Eye (tissue), 1 donor: ENCODE results near the gene PTEN.
"Not testable (repeated sequence)": the region's sequence is repeated elsewhere in the genome, so short reads cannot be mapped to it uniquely, and the experiment has no call there.

ENCODE experiments used
- DNase-seq: peaks from one replicate; pipeline ENCODE4 v3.0.0-alpha.2; 2015

PTEN gene

DNA sequence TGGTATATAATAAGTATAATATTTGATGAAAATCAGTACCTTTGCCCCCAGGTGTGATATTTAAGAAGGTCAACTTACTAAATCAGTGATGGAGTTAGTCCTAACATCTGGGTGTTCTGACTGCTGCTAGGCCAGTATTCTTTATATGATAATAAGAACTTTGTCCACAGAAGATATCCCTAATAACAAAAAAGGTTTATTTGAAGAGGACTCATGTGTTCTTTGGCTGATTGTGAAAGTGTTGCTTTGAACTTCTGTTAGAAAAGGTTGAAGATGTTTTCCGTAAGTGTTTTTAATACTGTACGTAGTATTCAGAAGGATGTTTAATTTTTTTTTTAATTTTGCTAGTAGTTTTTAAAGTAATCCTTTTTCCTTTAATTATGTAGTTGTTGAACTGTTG, 10.2 kb downstream of the PTEN start:
- no peak for DNase-seq

DNA sequence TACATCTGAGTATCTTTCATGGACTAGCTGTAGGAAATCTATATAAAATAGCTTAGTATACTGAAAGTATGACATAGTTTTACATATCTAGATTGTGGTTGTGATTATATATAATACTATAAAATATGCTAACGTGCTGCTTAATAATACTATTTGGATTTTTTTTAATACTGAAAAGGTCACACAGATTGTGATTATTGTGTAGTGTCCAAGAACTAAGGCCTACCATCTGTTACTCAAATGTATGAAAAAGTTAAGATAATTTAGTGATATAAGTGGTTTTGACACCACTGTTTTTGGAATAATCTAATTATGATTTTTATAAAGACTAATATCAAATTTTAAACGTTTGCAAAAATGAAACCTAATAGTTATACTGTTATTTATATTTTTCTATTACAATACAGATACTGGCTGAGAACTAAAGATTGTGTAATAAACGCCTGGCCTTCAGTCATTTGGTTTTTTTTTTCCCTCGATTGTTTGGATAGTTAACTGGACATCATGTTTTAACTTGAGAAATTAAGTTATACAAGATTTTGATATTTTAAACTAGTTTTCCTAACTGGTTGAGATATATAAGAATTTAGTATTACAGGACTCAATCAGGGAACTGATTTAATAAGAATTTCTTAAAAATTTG, 12.6 kb downstream of the PTEN start:
- no peak for DNase-seq

DNA sequence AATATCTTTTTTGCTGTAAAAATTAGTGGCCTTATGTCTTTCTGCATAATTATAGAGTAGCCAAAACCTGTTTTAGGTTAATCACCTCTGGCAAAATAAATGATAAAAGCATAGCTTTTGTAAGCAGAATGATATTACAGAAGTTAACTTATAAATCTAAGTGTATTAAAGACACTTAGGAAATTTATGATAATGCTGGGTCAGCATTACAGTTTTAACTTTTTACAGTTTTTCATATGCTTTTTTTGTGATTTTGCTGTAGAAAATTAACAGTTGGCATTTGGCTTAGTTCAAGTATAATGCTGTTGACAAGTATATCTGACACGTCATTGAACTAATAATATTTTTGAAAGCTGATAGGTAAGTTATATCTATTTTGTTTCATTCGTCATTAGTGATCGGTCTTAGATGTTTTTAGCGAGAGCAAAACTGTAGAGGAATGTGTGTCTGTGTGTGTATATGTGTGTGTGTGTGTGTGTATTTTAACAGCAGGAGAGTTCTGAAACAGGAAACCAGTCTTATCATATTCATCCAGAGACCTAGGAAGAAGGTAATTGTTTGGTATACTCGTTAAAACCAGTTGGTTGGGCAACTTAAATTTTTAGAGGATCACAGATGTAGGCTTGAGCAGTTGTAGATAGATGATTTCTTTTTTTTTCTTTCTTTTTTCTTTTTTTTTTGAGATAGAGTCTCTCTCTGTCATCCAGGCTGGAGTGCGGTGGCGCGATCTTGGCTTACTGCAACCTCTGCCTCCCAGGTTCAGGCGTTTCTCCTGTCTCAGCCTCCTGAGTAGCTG, 15.4 kb downstream of the PTEN start:
- no peak for DNase-seq

DNA sequence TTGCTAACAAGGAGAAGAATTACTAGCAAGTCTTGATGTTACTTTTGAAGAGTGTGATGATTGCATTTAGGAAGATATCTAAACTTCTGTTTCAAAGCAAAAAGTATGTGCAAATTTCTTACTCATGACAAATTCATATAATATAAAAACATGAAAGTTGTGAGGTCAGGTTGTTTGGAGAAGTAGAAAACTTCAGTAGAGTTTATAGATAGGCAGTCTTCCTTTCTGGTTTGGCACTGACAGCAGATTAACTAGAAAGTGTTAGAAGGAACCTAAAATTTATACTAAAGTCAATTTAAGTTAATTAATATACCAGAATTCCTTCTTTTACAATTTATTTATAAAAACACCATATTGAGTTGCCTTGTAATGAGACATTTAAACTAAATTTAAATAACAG, 16.9 kb downstream of the PTEN start:
- no peak for DNase-seq

DNA sequence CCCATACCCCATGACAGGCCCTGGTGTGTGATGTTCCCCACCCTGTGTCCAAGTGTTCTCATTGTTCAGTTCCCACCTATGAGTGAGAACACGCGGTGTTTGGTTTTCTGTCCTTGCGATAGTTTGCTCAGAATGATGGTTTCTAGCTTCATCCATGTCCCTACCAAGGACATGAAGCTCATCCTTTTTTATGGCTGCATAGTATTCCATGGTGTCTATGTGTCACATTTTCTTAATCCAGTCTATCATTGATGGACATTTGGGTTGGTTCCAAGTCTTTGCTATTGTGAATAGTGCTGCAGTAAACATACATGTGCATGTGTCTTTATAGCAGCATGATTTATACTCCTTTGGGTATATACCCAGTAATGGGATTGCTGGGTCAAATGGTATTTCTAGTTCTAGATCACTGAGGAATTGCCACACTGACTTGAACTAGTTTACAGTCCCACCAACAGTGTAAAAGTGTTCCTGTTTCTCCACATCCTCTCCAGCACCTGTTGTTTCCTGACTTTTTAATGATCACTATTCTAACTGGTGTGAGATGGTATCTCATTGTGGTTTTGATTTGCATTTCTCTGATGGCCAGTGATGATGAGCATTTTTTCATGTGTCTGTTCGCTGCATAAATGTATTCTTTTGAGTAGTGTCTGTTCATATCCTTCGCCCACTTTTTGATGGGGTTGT, 18.1 kb downstream of the PTEN start:
- not testable (repeated sequence) for DNase-seq

DNA sequence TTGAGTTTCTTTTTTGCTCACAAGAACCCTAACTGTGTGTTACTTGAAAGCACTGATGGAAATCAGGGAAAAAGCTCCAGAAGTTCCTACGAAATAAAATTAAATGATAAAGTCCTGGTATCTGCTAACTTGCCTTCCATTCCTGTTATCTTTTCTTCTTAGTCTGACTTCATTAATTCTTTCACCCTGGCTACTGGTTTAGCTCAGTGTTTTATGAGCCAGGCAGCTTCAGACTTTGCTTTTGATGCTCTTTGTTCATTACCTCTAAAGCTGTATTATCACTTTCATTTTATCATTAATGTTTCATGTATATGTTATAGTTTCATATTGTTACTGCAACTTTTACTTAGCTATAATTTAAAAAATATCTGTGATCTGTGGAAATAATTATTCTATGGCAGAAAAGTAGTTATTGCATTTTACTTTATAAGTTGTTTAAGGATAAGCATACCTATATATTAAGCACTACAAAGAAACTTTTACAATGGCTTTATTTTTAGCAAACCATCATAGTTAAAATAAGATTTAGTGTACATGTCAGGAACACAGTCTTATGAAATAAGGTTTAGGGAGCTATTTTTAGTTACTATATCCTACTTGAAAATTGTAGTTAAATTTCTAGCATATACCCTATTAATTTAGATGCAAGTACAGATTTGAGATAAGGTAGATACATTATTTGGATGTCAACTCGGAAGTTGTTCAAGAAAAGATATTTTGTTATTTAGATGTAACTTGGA, 19.3 kb downstream of the PTEN start:
- DNase-seq: no peak

DNA sequence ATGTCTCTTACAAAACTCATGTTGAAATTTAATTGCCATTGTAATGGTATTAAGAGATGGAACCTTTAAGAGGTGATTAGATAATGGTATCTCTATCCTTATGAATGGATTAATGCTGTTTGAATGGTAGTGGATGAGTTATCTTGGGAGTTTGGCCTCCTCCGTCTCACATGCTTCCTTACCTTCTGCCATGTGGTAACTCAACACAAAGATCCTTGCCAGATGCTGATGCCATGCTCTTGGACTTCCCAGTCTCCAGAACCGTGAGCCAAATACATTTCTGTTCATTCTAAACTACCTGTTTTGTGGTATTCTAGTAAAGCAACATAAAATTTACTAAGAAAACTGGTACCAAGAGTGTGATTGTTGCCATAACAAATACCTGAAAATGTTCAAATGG, 23.2 kb downstream of the PTEN start:
- DNase-seq: no peak

DNA sequence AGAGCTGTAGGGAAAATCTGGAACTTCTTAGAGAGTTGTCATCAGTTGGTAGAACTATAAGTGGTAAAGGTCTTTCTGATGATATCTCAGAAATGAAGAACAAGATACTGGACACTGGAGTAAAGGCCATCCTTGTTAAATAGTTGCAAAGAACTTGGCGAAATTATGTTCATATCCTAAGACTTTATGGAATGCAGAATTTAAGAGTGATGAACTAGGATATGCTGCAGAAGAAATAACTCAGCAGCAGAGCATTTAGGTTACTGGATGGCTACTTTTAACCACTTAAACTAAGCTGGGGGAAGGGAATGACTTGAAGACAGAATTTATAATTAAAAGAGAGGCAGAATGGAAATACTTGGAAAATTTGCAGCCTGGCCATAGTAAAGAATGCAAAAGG, 23.7 kb downstream of the PTEN start:
- no peak for DNase-seq

DNA sequence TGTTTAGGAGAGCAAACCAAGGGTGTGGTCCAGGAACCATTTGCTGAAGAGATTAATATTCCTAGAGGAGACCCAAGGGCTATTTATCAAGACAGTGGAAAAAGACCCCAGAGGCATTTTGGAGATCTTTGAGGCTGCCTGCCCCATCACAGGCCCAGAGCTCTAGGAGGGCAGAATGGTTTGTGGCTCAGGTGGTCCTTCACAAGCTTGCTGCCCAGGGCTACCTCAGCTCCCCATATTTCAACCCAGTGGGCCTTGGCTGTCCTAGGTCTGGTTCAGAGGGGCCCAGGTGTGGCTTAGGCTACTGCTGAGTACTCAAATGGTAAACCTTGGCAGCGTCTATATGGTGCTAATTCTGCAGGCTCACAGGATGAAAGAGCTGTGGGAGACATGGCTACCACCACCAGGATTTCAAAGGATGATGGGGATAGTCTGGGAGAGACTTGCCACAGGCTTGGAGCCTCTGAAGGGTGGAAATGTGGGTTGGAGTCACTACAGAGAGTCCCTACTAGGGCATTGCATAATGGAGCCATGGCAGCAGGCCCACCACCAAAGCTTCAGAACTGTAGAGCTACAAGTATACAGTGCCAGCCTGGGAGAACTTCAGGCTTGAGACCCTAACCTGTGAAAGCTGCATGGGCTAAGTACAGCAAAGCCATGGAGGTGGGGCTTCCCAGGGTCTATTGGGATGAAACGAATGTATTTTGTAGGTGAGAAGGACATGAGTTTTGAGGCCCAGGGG, 24.3 kb downstream of the PTEN start:
- DNase-seq: no peak

DNA sequence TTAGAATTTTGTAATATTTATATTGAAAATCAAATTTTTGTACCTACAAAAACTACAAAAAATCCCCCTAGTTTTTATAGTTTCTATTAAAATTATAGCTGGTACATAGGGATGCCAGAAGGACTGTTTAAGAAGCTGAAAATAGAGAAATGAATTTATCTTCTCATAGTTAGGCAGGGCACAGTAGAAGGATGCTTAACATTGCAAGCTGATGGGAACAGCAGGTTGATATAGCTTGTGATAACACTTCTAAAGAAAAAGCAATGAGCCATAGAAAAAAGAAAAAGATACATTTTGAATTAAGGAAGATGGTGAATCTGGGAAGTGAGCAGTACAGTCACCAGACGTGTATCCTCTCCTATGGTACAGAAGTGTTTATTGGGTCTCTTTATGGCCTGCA, 32.0 kb downstream of the PTEN start:
- DNase-seq: no peak

DNA sequence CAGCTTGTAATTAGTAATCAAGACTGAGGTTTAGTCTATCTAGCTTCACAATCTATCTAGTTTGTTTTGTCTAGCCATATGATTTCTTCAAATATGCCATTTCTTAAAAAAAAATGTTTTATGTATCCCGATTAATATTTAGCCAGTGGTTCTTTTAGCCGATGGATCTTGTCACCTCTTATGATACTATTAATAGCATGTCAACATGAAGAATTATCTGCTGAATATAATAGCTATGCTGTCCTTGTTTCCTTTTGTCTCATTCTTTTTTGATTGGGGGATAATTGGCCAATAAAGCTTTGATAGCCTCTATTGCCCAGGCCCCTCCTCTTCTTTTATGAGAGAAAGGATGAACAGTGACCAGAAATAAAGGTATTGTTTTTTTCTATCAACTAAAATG, 32.8 kb downstream of the PTEN start:
- no peak for DNase-seq

DNA sequence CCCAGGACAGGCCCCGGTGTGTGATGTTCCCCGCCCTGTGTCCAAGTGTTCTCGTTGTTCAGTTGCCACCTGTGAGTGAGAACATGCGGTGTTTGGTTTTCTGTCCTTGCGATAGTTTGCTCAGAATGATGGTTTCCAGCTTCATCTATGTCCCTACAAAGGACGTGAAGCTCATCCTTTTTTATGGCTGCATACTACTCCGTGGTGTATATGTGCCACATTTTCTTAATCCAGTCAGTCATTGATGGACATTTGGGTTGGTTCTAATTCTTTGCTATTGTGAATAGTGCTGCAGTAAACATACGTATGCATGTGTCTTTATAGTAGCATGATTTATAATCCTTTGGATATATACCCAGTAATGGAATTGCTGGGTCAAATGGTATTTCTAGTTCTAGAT, 34.5 kb downstream of the PTEN start:
- not testable (repeated sequence) for DNase-seq

DNA sequence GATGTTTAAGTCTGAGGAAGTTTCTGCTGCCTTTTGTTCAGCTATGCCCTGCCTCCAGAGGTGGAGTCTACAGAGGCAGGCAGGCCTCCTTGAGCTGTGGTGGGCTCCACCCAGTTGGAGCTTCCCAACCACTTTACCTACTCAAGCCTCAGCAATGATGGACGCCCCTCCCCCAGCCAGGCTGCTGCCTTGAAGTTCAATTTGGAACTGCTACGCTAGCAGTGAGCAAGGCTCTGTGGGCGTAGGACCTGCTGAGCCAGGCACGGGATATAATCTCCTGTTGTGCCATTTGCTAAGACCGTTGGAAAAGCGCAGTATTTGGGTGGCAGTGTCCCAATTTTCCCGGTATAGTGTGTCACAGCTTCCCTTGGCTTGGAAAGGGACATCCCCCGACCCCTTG, 40.0 kb downstream of the PTEN start:
- not testable (repeated sequence) for DNase-seq

DNA sequence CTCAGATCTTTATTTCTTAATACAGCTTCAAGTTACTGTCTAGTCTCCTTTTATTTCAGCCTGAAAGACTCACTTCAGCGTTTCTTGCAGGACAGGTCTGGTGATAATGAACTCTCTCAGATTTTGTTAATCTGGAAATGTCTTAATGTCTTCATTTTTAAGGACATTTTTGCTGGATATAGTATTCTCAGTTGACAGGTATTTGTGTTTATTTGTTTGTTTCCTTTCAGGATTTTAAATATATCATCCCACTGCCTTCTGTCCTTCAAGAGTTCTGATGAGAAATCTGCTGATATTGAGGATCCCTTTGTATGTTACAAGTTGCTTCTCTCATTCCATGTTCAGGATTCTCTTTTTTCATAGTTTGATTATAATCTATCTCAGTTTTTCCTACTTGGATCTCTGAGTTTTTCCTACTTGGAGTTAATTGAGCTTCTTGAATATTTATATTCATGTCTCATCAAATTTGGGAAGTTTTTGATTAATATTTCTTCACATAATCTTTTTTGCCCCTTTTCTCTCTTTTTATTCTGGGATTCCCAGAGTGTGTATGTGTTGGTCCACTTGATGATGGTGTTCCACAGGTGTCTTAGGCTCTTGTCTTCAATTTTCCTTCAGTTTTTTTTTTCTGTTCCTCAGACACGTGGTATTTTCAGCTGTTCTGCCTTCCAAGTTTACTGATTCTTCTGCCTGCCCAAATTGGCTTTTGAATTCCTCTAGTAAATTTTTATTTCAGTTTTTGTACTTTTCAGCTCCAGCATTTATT, 49.9 kb downstream of the PTEN start:
- DNase-seq: peak; percentile 56

DNA sequence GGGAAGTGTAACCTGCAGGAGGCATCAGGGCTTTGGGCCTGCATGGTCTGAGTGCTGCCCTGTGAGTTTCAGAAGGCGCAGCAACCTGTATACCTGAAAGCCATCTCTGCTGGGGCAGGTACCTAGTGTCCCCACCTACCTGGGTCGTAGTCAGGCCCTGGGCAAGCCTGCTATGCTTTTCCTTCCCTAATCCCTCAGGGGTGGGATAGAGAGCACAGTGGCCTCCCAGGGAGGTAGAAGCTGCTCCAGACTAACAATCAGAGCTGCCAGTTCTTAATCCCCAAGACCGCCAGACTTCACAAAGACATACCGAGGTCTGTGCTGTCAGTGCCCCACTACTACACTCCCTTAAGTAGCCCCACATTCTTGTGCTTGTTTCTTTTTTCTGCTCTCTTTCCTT, 52.0 kb downstream of the PTEN start:
- DNase-seq: no peak

DNA sequence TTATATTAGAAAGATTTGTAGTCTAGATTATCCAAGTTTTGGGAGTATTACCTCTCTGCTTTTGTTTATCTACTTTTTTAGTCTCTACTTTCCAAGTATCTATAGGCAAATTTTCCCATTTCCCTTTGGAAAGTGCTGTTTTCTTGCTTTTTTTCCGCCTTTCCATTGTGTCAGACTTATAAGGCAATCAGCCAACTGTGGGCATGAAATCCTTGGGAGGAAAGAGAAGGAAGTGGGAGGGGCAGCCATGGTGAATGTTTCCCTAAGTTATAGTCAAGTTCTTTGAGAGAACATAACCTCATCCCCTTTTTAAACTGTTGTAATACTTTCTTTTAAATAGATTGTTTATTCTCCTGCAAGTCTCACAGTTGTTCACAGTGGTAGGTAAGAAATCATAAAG, 52.6 kb downstream of the PTEN start:
- no peak for DNase-seq

DNA sequence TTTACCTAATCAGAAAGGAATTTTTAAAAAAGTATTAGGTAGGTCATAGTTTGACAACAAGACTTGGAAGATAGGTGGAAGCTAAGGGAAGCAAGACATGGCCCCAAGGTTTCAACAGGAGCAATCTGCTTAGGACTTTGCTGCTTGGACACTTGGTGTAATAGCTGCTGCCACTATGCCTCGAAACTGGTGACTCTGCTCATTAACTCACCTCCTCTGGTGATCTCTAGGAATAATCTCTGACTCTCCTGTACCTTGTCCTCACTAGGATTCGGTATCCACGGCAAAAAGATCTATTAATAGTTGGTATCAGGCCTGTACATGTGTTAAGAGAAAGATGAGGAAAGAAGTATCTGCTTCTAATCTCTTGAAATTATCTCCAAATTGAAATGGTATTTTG, 53.1 kb downstream of the PTEN start:
- DNase-seq: no peak

DNA sequence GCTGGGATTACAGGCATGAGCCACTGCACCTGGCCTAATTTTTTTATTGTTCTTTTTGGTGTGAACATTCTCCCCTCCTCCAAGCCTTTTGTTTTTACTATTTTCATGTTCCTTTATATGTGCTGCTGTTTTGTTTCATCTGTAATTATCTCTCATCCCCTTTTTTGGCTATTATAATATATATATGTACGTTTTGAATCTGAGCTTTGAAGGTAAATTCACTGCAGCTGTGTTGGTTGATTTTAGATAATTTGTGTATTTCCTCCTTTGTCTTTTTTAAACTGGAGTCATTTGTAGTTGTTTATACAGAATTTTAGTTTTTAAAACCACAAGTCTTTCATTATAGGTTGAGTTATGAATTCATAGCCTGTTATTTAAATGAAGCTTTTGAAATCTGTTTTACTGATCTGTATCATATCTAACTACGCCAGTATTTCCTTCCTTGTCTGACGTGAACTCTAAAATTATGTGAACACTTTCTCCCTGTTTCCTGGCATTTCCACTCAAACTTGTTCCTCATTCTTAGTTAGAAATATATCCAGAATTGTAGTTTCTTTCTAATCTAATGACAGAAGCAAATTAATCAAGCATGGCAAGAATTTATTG, 54.9 kb downstream of the PTEN start:
- no peak for DNase-seq

DNA sequence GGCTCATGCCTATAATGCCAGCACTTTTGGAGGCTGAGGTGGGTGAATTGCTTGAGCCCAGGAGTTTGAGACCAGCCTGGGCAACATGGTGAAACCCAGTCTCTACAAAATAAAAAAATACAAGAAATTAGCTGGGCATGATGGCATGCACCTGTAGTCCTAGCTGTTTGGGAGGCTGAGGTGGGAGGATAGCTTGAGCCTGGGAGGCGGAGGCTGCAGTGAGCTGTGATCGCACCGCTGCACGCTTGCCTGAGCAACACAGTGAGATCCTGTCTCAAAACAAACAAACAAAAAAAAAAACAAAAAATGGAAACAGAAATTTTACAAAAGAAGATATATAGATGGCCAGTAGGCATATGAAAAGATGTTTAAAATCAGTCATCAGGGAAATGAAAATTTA, 57.1 kb downstream of the PTEN start:
- no peak for DNase-seq

DNA sequence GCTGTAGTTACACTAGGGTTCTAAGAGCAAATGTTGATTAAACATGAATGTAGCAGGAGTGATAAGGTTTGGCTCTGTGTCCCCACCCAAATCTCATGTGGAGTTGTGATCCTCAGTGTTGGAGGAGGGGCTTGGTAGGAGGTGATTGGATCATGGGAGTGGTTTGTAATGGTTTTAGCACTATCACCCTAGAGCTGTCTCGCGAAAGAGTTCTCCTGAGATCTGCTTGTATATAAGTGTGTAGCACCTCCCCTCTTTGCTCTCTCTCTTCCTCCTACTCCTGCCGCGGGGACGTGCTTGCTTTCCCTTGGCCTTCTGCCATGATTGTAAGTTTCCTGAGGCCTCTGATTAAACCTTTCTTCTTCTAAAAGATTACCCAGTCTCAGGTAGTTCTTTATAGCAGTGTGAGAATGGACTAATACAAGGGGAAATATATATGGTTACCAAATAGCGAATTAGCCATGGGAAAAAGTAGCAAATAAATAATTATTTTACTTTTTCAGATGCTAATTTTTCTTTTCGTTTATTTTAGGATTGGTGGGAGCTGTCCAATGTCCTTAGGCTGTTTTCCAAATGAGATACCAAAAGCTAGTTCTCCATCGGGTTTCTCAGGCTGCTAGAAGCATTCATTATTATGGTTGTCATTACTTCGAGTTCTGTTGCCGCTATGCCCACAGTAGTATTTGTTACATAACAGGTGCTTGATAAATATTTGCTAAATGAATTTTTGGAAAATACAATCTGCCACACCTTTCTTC, 58.7 kb downstream of the PTEN start:
- no peak for DNase-seq

DNA sequence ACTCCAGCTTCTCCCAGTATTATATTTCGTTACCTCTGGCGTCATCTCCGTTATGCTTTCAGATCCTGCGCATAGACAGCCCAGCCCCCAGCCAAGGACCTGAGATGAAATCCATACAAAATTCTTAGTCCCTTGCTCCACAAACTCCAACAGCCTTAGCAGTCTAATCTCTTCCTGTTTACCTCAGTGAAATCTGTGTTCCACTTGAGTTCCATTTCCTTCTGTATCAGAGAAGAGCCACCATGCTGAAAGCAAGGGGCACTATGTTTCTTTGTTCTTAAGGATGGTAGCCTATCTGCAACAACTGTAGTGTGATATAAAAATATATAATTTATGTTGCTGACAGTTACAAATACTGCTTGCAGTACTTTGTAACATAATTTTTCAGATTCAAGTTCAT, 59.8 kb downstream of the PTEN start:
- DNase-seq: no peak
